Stimulated activated CD8-positive, alpha-beta memory T cell treated with anti-CD3 and anti-CD28 coated beads, Interleukin-4, amount 100 ng/mL, for 24 hours (primary cell): ENCODE measurements around the gene KRTAP21-3.
"Not testable (repeated sequence)": the region's sequence is repeated elsewhere in the genome, so short reads cannot be mapped to it uniquely, and the experiment has no call there.

Experiments
- DNase-seq: peaks from one replicate; pipeline ENCODE4 v3.0.0-alpha.2; 2020; ENCODE audit warnings: low read depth

KRTAP21-3 gene, protein sequence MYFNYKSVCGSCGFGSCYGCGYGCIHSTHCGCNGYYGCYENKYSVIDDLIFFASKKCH

GRCh38 chr21:30718239-30718909 is at the start of gene KRTAP21-3:
KRTAP21-3 (minus strand) TSS chr21:30718777; CDS start chr21:30718759, 18 bp downstream.
- no peak for DNase-seq

GRCh38 chr21:30760776-30761175 is 42.2 kb upstream of the KRTAP21-3 start:
- no peak for DNase-seq

DNA sequence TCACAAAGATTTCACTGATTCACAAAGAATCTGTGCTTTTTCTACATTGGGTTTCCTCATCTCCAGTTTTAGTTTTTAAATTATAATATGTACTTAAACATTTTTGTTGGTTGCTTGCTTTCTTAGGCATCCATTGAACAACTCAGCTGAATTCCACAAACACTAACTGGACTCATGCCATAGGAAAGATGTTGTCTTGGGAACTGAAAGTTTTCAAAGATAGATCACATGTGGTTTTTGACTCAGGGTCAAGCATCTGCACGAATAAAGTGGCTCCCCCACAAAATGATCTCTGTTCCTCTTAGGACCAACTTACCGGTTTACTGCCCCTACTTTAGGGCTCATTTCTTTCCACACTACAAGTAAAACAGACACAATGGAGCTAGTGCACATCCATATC is 39.7 kb upstream of the KRTAP21-3 start:
- no peak for DNase-seq

- DNase-seq: not testable (repeated sequence)
Measured at GRCh38 chr21:30755328-30755727, 36.8 kb upstream of the KRTAP21-3 start, which contains the start of gene KRTAP21-1. KRTAP21-1 (minus strand) TSS chr21:30755428; CDS start chr21:30755378, 50 bp downstream.

DNA sequence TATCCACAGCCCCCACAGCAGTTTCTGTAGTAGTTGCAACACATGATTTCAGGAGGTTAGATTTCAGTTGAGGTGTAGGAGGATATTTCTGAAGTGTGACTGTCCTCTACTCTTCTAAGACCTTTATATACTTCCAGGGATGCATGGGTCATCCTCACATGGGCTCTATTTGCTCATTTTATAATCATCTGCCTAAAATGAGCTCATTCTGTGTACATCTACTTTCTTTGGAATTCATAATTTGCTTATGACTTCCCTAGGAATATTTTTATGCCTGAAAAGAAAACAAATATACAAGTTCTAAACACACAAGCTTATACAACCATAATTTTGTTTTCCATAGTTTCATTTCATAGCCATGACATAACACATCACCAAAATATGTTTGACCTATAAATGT is 28.6 kb upstream of the KRTAP21-3 start, which contains the start of gene KRTAP21-2:
Gene KRTAP21-2, minus strand, starts transcription at position 101 of the 400 bp plus-strand sequence. Its CDS starts 57 bp downstream, at position 44.
- DNase-seq: no peak

DNA sequence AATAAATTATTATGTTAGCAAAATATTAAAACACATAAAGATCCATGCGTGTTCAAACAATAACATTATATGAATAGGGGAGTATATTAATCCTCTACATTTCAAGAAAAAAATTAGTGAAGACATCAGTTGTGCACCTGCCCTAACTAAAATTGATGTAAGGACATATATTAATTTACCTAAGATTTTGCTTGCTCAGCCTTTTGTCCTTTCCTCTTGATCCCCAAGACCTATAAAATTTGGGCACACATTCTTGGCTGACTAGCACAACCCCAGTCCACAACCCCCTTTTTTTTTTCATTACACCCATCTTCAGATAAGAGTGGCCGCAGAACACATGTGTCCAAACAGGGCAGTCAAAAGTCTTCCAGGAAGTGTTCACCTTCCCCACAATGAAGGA is 21.9 kb upstream of the KRTAP21-3 start:
- DNase-seq: no peak

DNA sequence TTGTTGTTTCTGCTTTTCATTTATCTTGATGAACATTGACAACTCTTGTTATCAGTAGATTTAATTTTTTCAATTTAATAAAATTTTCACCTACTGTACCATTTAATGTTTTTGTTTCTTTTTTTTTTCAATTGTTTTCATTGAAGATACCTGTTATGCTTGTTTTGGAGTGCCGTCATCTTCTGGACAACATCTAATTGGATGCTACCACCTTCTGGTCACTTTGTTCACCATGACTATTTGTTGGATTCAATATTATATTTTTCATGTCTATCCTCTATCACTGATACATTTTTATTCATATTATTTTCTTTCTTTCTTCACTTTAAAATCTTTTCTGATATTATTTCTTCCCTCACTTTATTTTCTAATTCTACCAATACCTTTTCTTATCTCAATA is 14.4 kb upstream of the KRTAP21-3 start:
- no peak for DNase-seq

DNA sequence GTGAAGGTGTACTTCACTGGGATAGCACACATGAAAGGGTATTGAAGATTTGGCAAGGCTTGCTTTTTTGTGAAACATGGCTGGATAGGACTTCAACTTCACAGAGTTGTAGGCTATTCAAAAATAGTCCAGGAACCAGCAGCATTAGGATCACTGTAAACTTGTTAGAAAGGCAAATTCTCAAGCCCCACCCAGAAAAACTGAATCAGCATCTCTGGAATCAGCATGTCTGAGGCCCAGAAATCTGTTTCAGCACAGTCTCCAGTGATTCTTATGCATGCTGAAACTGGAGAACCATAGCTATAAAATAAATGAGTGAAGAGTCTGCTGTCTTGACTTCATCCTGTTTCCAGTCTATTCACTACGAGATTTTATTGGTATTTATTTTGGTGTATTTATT is 8.1 kb upstream of the KRTAP21-3 start:
- DNase-seq: no peak

DNA sequence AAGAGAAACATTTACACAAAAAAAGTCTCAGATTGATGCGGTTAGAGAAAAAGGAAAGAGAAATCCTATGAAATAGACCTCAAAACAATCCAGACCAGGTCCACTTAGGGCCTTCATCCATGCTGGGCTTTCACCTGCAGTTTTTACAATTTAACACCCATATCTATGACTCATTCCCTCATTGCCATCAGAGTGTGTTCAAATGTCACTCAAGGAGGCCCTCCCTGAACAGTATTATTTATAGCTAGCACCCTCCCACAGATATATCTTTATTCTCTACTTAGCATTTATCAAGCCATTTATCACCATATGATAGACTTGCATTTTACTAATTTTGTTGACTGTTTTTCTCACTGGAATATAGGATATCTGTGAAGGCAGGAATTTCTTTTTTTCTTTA is 824 bp upstream of the KRTAP21-3 start:
- no peak for DNase-seq

- DNase-seq: no peak
Measured at GRCh38 chr21:30717105-30717504, 1.5 kb downstream of the KRTAP21-3 start.

DNA sequence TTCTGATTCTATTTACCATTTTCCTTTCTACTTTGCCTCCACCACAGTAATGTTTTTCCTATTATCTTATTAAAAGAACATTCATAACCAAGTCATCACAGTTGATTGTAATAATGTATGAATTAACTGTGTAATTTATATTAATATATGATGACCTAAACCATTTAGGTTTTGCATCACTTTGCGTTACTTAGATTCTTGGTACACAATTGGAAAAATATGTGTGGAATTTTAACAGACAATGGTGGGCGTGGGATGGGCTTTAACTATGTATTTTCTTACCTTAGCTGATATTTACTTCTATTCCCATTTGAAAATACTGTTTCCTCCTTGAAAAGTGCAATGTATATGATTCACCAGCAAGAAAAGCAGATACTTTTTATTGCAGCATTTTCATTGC is 3.6 kb downstream of the KRTAP21-3 start:
- DNase-seq: no peak

GRCh38 chr21:30714456-30714855 is 4.1 kb downstream of the KRTAP21-3 start:
- DNase-seq: no peak

GRCh38 chr21:30713766-30714165 is 4.8 kb downstream of the KRTAP21-3 start:
- DNase-seq: no peak

DNA sequence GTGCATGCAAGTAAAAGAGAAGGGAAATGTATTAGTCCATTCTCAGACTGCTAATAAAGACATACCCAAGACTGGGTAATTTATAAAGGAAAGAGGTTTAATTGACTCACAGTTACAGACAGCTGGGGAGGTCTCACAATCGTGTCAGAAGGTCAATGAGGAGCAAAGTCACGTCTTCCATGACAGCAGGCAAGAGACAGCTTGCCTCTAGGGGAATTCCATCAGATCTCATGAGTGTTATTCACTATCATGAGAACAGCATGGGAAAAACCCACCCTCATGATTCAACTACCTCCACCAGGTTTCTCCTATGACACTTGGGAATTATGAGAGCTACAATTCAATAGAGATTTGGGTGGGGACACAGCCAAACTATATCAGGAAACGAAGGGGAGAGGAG is 8.1 kb downstream of the KRTAP21-3 start:
- DNase-seq: no peak

- DNase-seq: no peak
Measured at GRCh38 chr21:30707409-30707808, 11.2 kb downstream of the KRTAP21-3 start.

DNA sequence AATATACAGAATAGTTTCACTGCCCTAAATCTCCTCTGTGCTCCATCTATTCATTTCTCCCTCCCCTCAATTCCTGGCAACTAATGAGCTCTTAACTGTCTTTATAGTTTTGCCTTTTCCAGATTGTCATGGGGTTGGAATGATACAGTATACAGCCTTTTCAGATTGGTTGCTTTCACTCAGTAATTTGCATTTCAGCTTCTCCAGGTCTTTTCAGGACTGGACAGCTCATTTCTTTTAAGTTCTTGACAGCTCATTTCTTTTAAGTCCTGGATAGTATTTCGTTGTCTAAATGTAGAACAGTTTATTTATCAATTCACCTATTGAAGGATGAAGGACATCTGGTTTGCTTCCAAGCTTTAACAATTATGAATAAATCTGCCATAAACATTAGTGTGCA is 22.6 kb downstream of the KRTAP21-3 start:
- DNase-seq: no peak

- no peak for DNase-seq
Measured at GRCh38 chr21:30689822-30690221, 28.8 kb downstream of the KRTAP21-3 start.

GRCh38 chr21:30684506-30684905 is 34.1 kb downstream of the KRTAP21-3 start:
- DNase-seq: no peak

DNA sequence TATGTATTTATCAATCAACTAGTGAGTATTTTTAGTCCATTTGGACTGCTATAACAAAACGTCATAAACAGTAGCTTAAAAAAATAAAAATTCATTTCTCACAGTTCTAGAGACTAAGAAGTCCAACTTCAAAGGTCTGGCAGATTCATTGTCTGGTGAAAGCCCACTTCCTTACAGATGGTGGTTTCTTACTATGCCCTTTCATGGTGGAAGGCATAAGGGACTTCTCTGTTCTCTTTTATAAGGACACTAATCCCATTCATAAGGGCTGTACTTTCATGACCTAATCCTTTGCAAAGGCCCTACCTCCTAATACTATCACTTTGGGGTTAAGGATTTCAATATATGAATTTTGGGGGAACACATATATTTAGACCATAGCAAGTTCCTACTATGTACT is 38.0 kb downstream of the KRTAP21-3 start:
- no peak for DNase-seq

- no peak for DNase-seq
Measured at GRCh38 chr21:30676737-30677136, 41.8 kb downstream of the KRTAP21-3 start.

- DNase-seq: no peak
Measured at GRCh38 chr21:30674312-30674711, 44.3 kb downstream of the KRTAP21-3 start.

GRCh38 chr21:30672985-30673650 is 45.5 kb downstream of the KRTAP21-3 start:
- no peak for DNase-seq

GRCh38 chr21:30668776-30669175 is 49.8 kb downstream of the KRTAP21-3 start:
- no peak for DNase-seq
